Breast epithelium (tissue), 4 donors: ENCODE data around the gene GLRA3. TPM values are rescaled to one million over a fixed set of nuclear protein-coding genes. Genes with fewer than 3 reads are reported as not detected.

Experiments
- DNase-seq, 2 donors: peaks; one replicate each; pipeline ENCODE4 v3.0.0-alpha.2; 2019; ENCODE audit warnings: low spot score in 2 of 2
- H3K27ac ChIP-seq, 2 donors: fragments of 200-600 bp; sonication (generic) in 1 of 2; one replicate each; pipeline ENCODE4 v1.5.1; 2016 to 2019; ENCODE audit warnings: mild to moderate bottlenecking in 1 of 2
- H3K27me3 ChIP-seq, 2 donors: fragments of 200-600 bp; sonication (generic) in 1 of 2; one replicate each; pipeline versions ENCODE4 v1.5.1 to v1.6.0; 2017 to 2019; ENCODE audit warnings: control low read depth in 1 of 2, mild to moderate bottlenecking in 1 of 2
- H3K36me3 ChIP-seq: fragments of 200-600 bp; one replicate; pipeline ENCODE4 v1.5.1; 2019
- H3K4me1 ChIP-seq, 2 donors: fragments of 200-600 bp; sonication (generic); one replicate each; pipeline ENCODE4 v1.5.1; 2016 to 2019; ENCODE audit warnings: control low read depth in 1 of 2
- H3K4me3 ChIP-seq, 3 donors: fragments of 200-600 bp; sonication (generic); 1 replicate in 2 of 3; 2 replicates in 1 of 3; pipeline ENCODE4 v1.5.1; 2016 to 2019; ENCODE audit warnings: mild to moderate bottlenecking in 3 of 3, moderate library complexity in 2 of 3
- H3K9me3 ChIP-seq, 2 donors: fragments of 200-600 bp; sonication (generic) in 1 of 2; one replicate each; pipeline ENCODE4 v1.5.1; 2016 to 2019; ENCODE audit warnings: control low read depth in 1 of 2
- POLR2A ChIP-seq: fragments of 450-650 bp; IDR thresholded peaks from one replicate; pipeline ENCODE4 v1.6.1; 2016; ENCODE audit warnings: antibody characterized with exemption, mild to moderate bottlenecking, moderate library complexity
- POLR2AphosphoS5 ChIP-seq, 3 donors: sonication (generic); formaldehyde crosslinking; IDR thresholded peaks; one replicate each; pipeline ENCODE4 v1.6.1; 2017; ENCODE audit warnings: antibody characterized with exemption in 3 of 3
- intact Hi-C: fragments of 100-400 bp; cut with DNase I; formaldehyde crosslinking; loops from one replicate; pipeline ENCODE4 v1.15.1; 2023; ENCODE audit warnings: low total_unique reads
- total RNA-seq, 3 donors: library from RNA; depleted of rRNA; stranded (reverse); fragments of >200 nt; gene quantifications; one replicate each; pipeline ENCODE4 v1.1.0, GENCODE V29; 2016
- TF ChIP-seq, protein P1 (sequence below), 3 donors: fragments of 450-650 bp; IDR thresholded peaks; one replicate each; pipeline ENCODE4 v1.5.1; 2016 to 2017; ENCODE audit warnings: antibody characterized with exemption in 3 of 3, mild to moderate bottlenecking in 3 of 3, moderate library complexity in 3 of 3

GLRA3 gene
- total RNA-seq, 3 donors from 2014 or later, result 0.16 to 54.7 (median 9.1) TPM

DNA sequence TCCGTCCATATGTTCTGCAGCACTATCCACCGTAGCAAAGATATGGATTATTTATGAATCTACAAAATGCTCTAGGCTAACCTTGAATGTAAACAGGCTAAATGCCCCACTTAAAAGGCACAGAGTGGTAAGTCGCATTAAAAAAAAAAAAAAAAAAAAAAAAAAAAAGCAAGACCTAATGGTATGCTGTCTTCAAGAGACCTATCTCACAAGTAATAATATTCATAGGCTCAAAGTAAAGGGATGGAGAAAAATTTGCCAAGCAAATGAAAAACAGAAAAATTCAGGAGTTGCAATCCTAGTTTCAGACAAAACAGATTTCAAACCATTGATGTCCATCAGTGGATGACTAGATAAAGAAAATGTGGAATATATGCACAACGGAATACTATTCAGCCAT is 139.4 kb downstream of the GLRA3 start:
- H3K9me3 ChIP-seq, result peaks cover 5 to 23% of the 10 kb centered on the region in 2 donors
- H3K27me3 ChIP-seq, result no peaks in the 10 kb centered on the region
- no peak overlapping the region for H3K27ac ChIP-seq
- intact Hi-C loops, result no loop called here
- DNase-seq, result no peak
- H3K36me3 ChIP-seq, result no peaks in the 10 kb centered on the region
- no peak for TF ChIP-seq POLR2A
- no peak for TF ChIP-seq POLR2AphosphoS5 (IDR thresholded peaks at IDR 0.05)
- TF ChIP-seq, protein P1, sequence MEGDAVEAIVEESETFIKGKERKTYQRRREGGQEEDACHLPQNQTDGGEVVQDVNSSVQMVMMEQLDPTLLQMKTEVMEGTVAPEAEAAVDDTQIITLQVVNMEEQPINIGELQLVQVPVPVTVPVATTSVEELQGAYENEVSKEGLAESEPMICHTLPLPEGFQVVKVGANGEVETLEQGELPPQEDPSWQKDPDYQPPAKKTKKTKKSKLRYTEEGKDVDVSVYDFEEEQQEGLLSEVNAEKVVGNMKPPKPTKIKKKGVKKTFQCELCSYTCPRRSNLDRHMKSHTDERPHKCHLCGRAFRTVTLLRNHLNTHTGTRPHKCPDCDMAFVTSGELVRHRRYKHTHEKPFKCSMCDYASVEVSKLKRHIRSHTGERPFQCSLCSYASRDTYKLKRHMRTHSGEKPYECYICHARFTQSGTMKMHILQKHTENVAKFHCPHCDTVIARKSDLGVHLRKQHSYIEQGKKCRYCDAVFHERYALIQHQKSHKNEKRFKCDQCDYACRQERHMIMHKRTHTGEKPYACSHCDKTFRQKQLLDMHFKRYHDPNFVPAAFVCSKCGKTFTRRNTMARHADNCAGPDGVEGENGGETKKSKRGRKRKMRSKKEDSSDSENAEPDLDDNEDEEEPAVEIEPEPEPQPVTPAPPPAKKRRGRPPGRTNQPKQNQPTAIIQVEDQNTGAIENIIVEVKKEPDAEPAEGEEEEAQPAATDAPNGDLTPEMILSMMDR (IDR thresholded peaks at IDR 0.05), result no peak
- no peaks in the 10 kb centered on the region for H3K4me1 ChIP-seq
- H3K4me3 ChIP-seq, result no peak overlapping the region

DNA sequence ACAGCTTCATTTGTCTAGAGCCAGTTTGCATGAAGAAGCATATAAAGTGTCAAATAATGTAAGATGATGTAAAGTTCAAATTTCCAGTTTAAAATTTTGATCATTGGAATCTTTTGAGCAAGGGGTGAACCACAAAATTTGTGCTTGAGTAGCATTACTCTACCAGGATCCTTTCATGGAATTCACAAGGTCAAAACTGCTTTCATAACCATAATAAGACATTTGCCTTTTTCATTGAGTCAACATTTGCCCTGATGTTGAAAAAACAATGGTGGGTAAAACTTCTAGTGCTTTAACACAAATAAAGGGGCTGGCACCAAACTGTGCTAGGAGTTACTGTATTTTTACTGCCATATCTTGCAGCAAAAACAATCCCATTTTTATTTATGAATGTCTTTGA is 142.2 kb downstream of the GLRA3 start:
- Histone ChIP-seq H3K36me3 (no peaks in the 10 kb centered on the region), H3K4me1 (no peaks in the 10 kb centered on the region), H3K27ac (no peak overlapping the region), H3K4me3 (no peak overlapping the region), H3K9me3 (peaks cover 5 to 23% of the 10 kb centered on the region in 2 donors), H3K27me3 (no peaks in the 10 kb centered on the region)
- TF ChIP-seq POLR2A, result no peak
- TF ChIP-seq, protein P1 (IDR thresholded peaks at IDR 0.05), result no peak
- TF ChIP-seq POLR2AphosphoS5 (IDR thresholded peaks at IDR 0.05), result no peak
- intact Hi-C loops, result no loop called here
- DNase-seq, result no peak

GRCh38 chr4:174681723-174682300 is 147.2 kb downstream of the GLRA3 start:
- intact Hi-C loops, result no loop called here
- Histone ChIP-seq H3K9me3 (no peaks in the 10 kb centered on the region), H3K4me1 (no peaks in the 10 kb centered on the region), H3K27ac (no peak overlapping the region), H3K27me3 (no peaks in the 10 kb centered on the region), H3K4me3 (no peak overlapping the region), H3K36me3 (no peaks in the 10 kb centered on the region)
- TF ChIP-seq POLR2A (no peak), POLR2AphosphoS5 (IDR thresholded peaks at IDR 0.05) (no peak)
- TF ChIP-seq, protein P1 (IDR thresholded peaks at IDR 0.05), result no peak
- no peak for DNase-seq

GRCh38 chr4:174674305-174674840 is 154.7 kb downstream of the GLRA3 start:
- no peak overlapping the region for H3K4me3 ChIP-seq
- no peak overlapping the region for H3K27ac ChIP-seq
- no peaks in the 10 kb centered on the region for H3K9me3 ChIP-seq
- no peak for DNase-seq
- H3K27me3 ChIP-seq, result no peaks in the 10 kb centered on the region
- intact Hi-C loops, result no loop called here
- H3K36me3 ChIP-seq, result no peaks in the 10 kb centered on the region
- no peaks in the 10 kb centered on the region for H3K4me1 ChIP-seq
- no peak for TF ChIP-seq POLR2A
- TF ChIP-seq POLR2AphosphoS5 (IDR thresholded peaks at IDR 0.05), result no peak
- TF ChIP-seq, protein P1 (IDR thresholded peaks at IDR 0.05), result no peak

DNA sequence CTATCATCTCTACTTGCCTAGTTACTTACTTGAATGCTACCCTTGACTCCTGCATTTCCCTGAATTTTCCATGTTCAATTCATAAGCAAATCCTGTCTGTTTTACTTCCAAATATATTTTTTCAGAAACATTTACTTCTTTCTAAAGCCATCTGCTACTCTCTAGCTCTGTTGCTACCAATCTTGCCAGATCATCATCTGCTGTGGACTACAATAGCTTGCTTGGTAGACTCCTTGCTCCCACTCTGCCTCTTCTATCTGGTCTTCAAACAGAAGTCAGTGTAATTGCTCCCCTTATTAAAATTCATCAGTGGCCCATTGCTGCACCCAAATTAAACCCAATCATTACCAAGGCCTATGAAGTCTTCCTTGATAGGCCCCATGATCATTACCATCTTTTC is 155.2 kb downstream of the GLRA3 start:
- no peaks in the 10 kb centered on the region for H3K36me3 ChIP-seq
- no peak for DNase-seq
- H3K4me3 ChIP-seq, result no peak overlapping the region
- no peaks in the 10 kb centered on the region for H3K27me3 ChIP-seq
- H3K4me1 ChIP-seq, result no peaks in the 10 kb centered on the region
- no peaks in the 10 kb centered on the region for H3K9me3 ChIP-seq
- no peak for TF ChIP-seq POLR2A
- TF ChIP-seq, protein P1 (IDR thresholded peaks at IDR 0.05), result no peak
- no peak for TF ChIP-seq POLR2AphosphoS5 (IDR thresholded peaks at IDR 0.05)
- intact Hi-C loops, result no loop called here
- no peak overlapping the region for H3K27ac ChIP-seq
